Neural cell (in vitro differentiated cells): ENCODE data around the gene C19orf33. TPM values are rescaled to one million over a fixed set of nuclear protein-coding genes. Genes with fewer than 3 reads are reported as not detected.
A peak's percentile ranks its signal among the peaks of the same experiment; 100 is the strongest.

Source experiments
- H2AFZ ChIP-seq: fragments of 200-600, 300-800 bp; sonication (generic), shearing (Covaris generic); 2 replicates; pipeline ENCODE4 v1.6.0; 2014; ENCODE audit warnings: low read depth, mild to moderate bottlenecking, antibody characterized with exemption, low read length, moderate library complexity
- H3F3A ChIP-seq: fragments of 200-600 bp; shearing (Covaris generic); 2 replicates; pipeline ENCODE4 v1.6.1; 2016; ENCODE audit warnings: mild to moderate bottlenecking, moderate library complexity, mixed read lengths, antibody characterized with exemption, low read length; ENCODE audit not compliant: insufficient read depth, poor library complexity, severe bottlenecking
- H3K27ac ChIP-seq: fragments of 200-600, 300-800 bp; sonication (generic), shearing (Covaris generic); 2 replicates; pipeline ENCODE4 v1.5.1; 2014; ENCODE audit warnings: mild to moderate bottlenecking, low read length, moderate library complexity
- H3K27me3 ChIP-seq: fragments of 300-800, 200-600 bp; sonication (generic), shearing (Covaris generic); 2 replicates; pipeline ENCODE4 v1.6.0; 2014; ENCODE audit warnings: mild to moderate bottlenecking, low read depth, low read length, moderate library complexity; ENCODE audit not compliant: insufficient read depth
- H3K36me3 ChIP-seq: fragments of 300-800, 200-600 bp; sonication (generic), shearing (Covaris generic); 2 replicates; pipeline ENCODE4 v1.5.1; 2014; ENCODE audit warnings: mild to moderate bottlenecking, antibody characterized with exemption, low read length, moderate library complexity; ENCODE audit not compliant: insufficient read depth
- H3K4me2 ChIP-seq: fragments of 300-800, 200-600 bp; sonication (generic), shearing (Covaris generic); 2 replicates; pipeline ENCODE4 v1.6.0; 2014; ENCODE audit warnings: mild to moderate bottlenecking, low read length
- H3K4me3 ChIP-seq: fragments of 300-800, 200-600 bp; sonication (generic), shearing (Covaris generic); 2 replicates; pipeline ENCODE4 v1.5.1; 2014; ENCODE audit warnings: mild to moderate bottlenecking, low read length, moderate library complexity
- H3K79me2 ChIP-seq: fragments of 200-600 bp; shearing (Covaris generic); replicated peaks from 2 replicates; pipeline ENCODE4 v1.6.0; 2014; ENCODE audit warnings: mild to moderate bottlenecking, low read length, moderate library complexity; ENCODE audit not compliant: insufficient read depth
- H3K9ac ChIP-seq: fragments of 300-800, 200-600 bp; sonication (generic), shearing (Covaris generic); 2 replicates; pipeline ENCODE4 v1.6.1; 2016; ENCODE audit warnings: mild to moderate bottlenecking, low read length, mixed read lengths
- H3K9me2 ChIP-seq: fragments of 200-600 bp; shearing (Covaris generic); 2 replicates; pipeline ENCODE4 v1.6.1; 2016; ENCODE audit warnings: mild to moderate bottlenecking, low read length, mixed read lengths; ENCODE audit not compliant: insufficient read depth
- H3K9me3 ChIP-seq: fragments of 200-600, 300-800 bp; sonication (generic), shearing (Covaris generic); 2 replicates; pipeline ENCODE4 v1.6.1; 2016; ENCODE audit warnings: mild to moderate bottlenecking, mixed run types, low read length, moderate library complexity, mixed read lengths
- H4K20me1 ChIP-seq: fragments of 200-600 bp; shearing (Covaris generic); 2 replicates; pipeline ENCODE4 v1.6.1; 2016; ENCODE audit warnings: mild to moderate bottlenecking, mixed run types; ENCODE audit not compliant: insufficient read depth
- EP300 ChIP-seq: fragments of 450-650 bp; conservative IDR thresholded peaks from 2 replicates; pipeline ENCODE4 v1.6.1; 2014; ENCODE audit warnings: antibody characterized with exemption, mild to moderate bottlenecking, moderate library complexity; ENCODE audit not compliant: poor library complexity, severe bottlenecking
- EZH2 ChIP-seq: fragments of 200-600, 300-800 bp; shearing (Covaris generic), sonication (generic); IDR thresholded peaks from 2 replicates; pipeline ENCODE4 v1.6.1; 2014; ENCODE audit warnings: antibody characterized with exemption, low read length, borderline replicate concordance, mild to moderate bottlenecking; ENCODE audit not compliant: insufficient read depth, poor library complexity, severe bottlenecking
- MXI1 ChIP-seq: fragments of 450-650 bp; conservative IDR thresholded peaks from 2 replicates; pipeline ENCODE4 v1.6.1; 2014; ENCODE audit warnings: antibody characterized with exemption, mild to moderate bottlenecking; ENCODE audit not compliant: poor library complexity, severe bottlenecking
- POLR2AphosphoS5 ChIP-seq: IDR thresholded peaks from 2 replicates; pipeline ENCODE4 v1.6.1; 2012
- RAD21 ChIP-seq: fragments of 450-650 bp; conservative IDR thresholded peaks from 2 replicates; pipeline ENCODE4 v1.6.1; 2014; ENCODE audit warnings: antibody characterized with exemption, mild to moderate bottlenecking, moderate library complexity
- SMC3 ChIP-seq: fragments of 450-650 bp; conservative IDR thresholded peaks from 2 replicates; pipeline ENCODE4 v1.6.1; 2014; ENCODE audit warnings: antibody characterized with exemption, mild to moderate bottlenecking, moderate library complexity; ENCODE audit not compliant: poor library complexity
- TAF1 ChIP-seq: IDR thresholded peaks from 2 replicates; pipeline ENCODE4 v1.6.1; 2012; ENCODE audit warnings: low read depth
- polyA plus RNA-seq: library from polyadenylated mRNA; depleted of rRNA; stranded (reverse); fragments of >200 nt; gene quantifications from 2 replicates; pipeline ENCODE4 v1.2.3, GENCODE V29; 2014
- TF ChIP-seq, protein P1 (sequence below): fragments of 450-650 bp; IDR thresholded peaks from 2 replicates; pipeline ENCODE4 v1.5.1; 2014; ENCODE audit warnings: antibody characterized with exemption, mild to moderate bottlenecking, moderate library complexity; ENCODE audit not compliant: poor library complexity, severe bottlenecking
- TF ChIP-seq, protein P2 (sequence below): IDR thresholded peaks from 2 replicates; pipeline ENCODE4 v1.6.1; 2012; ENCODE audit warnings: borderline replicate concordance

C19orf33 gene
- polyA plus RNA-seq, 1 donor from 2014 or later: not detected

DNA sequence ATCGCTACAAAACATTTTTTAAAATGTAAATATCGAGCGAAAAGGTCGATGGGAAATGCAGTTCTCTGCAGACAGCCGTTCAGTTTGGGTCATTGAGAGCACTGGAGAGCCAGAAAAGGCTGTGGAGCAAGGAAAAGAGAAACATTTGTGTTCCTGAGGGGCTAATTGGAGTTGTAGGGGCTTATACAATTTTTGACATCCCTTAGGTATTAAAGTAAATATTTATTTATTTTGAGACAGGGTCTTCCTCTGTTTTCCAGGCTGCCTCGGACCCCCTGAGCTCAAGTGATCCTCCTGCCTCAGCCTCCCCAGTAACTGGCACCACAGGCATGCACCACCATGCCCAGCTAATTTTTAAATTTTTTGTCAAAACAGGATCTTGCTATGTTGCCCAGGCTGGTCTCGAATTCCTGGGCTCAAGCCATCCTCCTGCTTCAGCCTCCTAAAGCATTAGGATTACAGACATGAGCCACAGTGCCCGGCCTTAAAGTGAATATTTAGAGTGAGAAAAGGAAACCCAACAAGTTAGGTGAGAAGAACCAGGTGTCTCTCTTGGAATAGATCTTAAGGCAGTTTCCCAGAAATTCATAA, 12.5 kb downstream of the C19orf33 start:
- Histone ChIP-seq H3F3A (no peaks in the 10 kb centered on the region), H2AFZ (peak overlapping the region; percentile 60), H3K27ac (peak overlapping the region; percentile 57)

DNA sequence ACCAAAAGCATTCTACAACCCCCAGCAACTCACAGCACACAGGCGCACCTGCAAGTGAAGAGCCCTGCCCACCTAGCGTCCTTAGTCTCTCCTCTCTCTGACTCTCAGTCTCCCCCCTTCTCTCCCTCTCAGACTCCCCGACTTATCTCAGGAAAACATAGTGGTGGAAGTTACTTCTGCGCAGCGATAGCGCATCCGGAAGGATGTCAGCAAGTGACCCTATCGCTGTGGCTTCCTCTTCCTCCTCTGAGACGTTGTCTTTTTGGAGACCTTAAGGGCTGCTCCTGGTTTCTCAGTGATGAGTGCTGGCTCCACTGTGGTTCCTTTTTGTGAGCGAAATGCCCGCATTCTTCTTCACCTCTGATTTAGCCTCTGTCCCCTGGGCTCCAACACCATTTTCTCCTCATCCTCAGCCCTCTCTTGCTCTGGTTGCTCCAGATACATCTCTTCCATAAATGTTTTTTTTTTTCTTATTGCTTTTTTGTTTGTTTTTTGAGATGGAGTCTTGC, 13.1 kb downstream of the C19orf33 start:
- Histone ChIP-seq H3K4me3 (no peak overlapping the region), H3K9me3 (no peaks in the 10 kb centered on the region), H3K9me2 (no peaks in the 10 kb centered on the region), H3K27me3 (peaks cover 34% of the 10 kb centered on the region), H4K20me1 (no peaks in the 10 kb centered on the region), H2AFZ (no peak overlapping the region), H3F3A (no peaks in the 10 kb centered on the region), H3K4me2 (no peak overlapping the region), H3K79me2 (no peaks in the 10 kb centered on the region), H3K9ac (no peak overlapping the region), H3K27ac (no peak overlapping the region), H3K36me3 (no peaks in the 10 kb centered on the region)
- no peak for TF ChIP-seq RAD21
- TF ChIP-seq, protein P1, sequence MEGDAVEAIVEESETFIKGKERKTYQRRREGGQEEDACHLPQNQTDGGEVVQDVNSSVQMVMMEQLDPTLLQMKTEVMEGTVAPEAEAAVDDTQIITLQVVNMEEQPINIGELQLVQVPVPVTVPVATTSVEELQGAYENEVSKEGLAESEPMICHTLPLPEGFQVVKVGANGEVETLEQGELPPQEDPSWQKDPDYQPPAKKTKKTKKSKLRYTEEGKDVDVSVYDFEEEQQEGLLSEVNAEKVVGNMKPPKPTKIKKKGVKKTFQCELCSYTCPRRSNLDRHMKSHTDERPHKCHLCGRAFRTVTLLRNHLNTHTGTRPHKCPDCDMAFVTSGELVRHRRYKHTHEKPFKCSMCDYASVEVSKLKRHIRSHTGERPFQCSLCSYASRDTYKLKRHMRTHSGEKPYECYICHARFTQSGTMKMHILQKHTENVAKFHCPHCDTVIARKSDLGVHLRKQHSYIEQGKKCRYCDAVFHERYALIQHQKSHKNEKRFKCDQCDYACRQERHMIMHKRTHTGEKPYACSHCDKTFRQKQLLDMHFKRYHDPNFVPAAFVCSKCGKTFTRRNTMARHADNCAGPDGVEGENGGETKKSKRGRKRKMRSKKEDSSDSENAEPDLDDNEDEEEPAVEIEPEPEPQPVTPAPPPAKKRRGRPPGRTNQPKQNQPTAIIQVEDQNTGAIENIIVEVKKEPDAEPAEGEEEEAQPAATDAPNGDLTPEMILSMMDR: no peak
- TF ChIP-seq MXI1: no peak
- TF ChIP-seq SMC3: no peak
- no peak for TF ChIP-seq TAF1
- TF ChIP-seq EZH2: no peak
- TF ChIP-seq, protein P2, sequence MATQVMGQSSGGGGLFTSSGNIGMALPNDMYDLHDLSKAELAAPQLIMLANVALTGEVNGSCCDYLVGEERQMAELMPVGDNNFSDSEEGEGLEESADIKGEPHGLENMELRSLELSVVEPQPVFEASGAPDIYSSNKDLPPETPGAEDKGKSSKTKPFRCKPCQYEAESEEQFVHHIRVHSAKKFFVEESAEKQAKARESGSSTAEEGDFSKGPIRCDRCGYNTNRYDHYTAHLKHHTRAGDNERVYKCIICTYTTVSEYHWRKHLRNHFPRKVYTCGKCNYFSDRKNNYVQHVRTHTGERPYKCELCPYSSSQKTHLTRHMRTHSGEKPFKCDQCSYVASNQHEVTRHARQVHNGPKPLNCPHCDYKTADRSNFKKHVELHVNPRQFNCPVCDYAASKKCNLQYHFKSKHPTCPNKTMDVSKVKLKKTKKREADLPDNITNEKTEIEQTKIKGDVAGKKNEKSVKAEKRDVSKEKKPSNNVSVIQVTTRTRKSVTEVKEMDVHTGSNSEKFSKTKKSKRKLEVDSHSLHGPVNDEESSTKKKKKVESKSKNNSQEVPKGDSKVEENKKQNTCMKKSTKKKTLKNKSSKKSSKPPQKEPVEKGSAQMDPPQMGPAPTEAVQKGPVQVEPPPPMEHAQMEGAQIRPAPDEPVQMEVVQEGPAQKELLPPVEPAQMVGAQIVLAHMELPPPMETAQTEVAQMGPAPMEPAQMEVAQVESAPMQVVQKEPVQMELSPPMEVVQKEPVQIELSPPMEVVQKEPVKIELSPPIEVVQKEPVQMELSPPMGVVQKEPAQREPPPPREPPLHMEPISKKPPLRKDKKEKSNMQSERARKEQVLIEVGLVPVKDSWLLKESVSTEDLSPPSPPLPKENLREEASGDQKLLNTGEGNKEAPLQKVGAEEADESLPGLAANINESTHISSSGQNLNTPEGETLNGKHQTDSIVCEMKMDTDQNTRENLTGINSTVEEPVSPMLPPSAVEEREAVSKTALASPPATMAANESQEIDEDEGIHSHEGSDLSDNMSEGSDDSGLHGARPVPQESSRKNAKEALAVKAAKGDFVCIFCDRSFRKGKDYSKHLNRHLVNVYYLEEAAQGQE: no peak
- no peak for TF ChIP-seq EP300
- TF ChIP-seq POLR2AphosphoS5: no peak

More for the DNA sequence above, 12.5 kb downstream of the C19orf33 start:
- H3K27me3 ChIP-seq: peaks cover 32% of the 10 kb centered on the region
- H3K36me3 ChIP-seq: no peaks in the 10 kb centered on the region
- peak overlapping the region; percentile 65 for H3K9ac ChIP-seq
- H3K9me3 ChIP-seq: no peaks in the 10 kb centered on the region
- no peaks in the 10 kb centered on the region for H4K20me1 ChIP-seq
- H3K9me2 ChIP-seq: no peaks in the 10 kb centered on the region
- H3K4me2 ChIP-seq: peak overlapping the region; percentile 39
- peak overlapping the region; percentile 75 for H3K4me3 ChIP-seq
- no peaks in the 10 kb centered on the region for H3K79me2 ChIP-seq
- no peak for TF ChIP-seq EP300
